Mesothelial cell of epicardium (in vitro differentiated cells): ENCODE results near the gene GTF2H2C. TPM values are rescaled to one million over a fixed set of nuclear protein-coding genes. Genes with fewer than 3 reads are reported as not detected.
"Not testable (repeated sequence)": the region's sequence is repeated elsewhere in the genome, so short reads cannot be mapped to it uniquely, and the experiment has no call there.

ENCODE experiments used
- DNase-seq, 2 experiments: peaks; one replicate each; pipeline ENCODE4 v3.0.0; 2021; ENCODE audit warnings: low spot score in 2 of 2; ENCODE audit not compliant: unreplicated experiment in 2 of 2
- H3K27ac Mint-ChIP-seq: 2 replicates; pipeline ENCODE4 v1.8.0; 2021; ENCODE audit warnings: mixed read lengths
- H3K27me3 Mint-ChIP-seq: 2 replicates; pipeline ENCODE4 v1.8.0; 2021; ENCODE audit warnings: low read depth, mixed read lengths
- H3K36me3 Mint-ChIP-seq: 2 replicates; pipeline ENCODE4 v1.8.0; 2021; ENCODE audit warnings: mixed read lengths
- H3K4me1 Mint-ChIP-seq: 2 replicates; pipeline ENCODE4 v1.8.0; 2021; ENCODE audit warnings: mixed read lengths
- H3K4me3 Mint-ChIP-seq: 2 replicates; pipeline ENCODE4 v1.8.0; 2021; ENCODE audit warnings: mild to moderate bottlenecking, moderate library complexity, mixed read lengths
- H3K9me3 Mint-ChIP-seq: 2 replicates; pipeline ENCODE4 v1.8.0; 2021; ENCODE audit warnings: mixed read lengths
- total RNA-seq: library from RNA; stranded (reverse); gene quantifications from 3 replicates; pipeline ENCODE4 v1.2.1, GENCODE V29; 2021
- TF ChIP-seq, protein P1 (sequence below): fragments of 200-600 bp; sonication (generic); IDR thresholded peaks from one replicate; pipeline ENCODE4 v1.5.0; 2021; ENCODE audit warnings: antibody characterized with exemption; ENCODE audit not compliant: unreplicated experiment

The GTF2H2C gene
- total RNA-seq, 1 donor from 2014 or later: 41.8 TPM

DNA sequence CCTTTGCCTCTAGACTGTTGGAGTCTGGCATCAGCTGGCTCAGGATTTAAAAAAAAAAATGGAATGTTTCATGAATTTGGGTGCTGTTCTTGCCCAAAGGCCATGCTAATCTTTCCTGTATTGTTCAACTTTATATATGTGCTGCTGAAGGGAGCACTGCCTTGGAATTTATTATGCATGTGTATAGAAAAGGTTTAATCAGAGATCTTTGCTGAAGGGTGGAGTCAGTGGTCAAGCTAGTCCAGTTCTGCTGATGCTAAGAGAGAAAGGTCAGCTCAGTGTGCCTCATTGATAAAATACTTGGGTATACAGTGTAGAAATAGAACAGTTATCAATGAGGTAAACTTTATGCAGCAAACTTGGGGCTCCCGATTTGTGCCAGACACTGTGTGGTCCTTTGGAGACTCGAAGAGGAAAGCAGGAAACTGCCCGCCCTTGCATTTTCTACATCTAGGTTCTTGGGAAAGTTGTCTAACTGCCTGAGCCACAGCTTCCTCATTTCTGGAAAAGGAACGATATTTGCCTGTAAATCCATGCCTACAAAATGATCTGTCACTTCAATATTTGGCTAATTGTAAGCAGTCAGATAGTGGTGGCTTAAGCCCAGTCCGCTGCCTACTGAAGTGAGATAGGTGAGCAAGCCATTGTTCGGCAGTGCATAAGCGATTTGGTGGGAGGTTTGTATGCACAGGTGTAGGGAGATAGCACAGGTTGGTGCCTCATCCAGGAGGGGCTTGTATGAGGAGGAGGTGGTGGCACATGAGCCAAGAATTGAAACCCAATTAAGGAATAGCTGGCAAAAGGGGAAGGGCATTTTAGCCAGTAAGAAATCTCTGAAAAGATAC lies 29.2 kb upstream of the GTF2H2C start:
- Mint-ChIP-seq H3K4me3 (no peak overlapping the region), H3K36me3 (peaks cover 10% of the 10 kb centered on the region), H3K27me3 (no peaks in the 10 kb centered on the region), H3K27ac (peak overlapping the region; percentile 67), H3K4me1 (peaks cover 12% of the 10 kb centered on the region), H3K9me3 (peaks cover 4% of the 10 kb centered on the region)
- TF ChIP-seq, protein P1, sequence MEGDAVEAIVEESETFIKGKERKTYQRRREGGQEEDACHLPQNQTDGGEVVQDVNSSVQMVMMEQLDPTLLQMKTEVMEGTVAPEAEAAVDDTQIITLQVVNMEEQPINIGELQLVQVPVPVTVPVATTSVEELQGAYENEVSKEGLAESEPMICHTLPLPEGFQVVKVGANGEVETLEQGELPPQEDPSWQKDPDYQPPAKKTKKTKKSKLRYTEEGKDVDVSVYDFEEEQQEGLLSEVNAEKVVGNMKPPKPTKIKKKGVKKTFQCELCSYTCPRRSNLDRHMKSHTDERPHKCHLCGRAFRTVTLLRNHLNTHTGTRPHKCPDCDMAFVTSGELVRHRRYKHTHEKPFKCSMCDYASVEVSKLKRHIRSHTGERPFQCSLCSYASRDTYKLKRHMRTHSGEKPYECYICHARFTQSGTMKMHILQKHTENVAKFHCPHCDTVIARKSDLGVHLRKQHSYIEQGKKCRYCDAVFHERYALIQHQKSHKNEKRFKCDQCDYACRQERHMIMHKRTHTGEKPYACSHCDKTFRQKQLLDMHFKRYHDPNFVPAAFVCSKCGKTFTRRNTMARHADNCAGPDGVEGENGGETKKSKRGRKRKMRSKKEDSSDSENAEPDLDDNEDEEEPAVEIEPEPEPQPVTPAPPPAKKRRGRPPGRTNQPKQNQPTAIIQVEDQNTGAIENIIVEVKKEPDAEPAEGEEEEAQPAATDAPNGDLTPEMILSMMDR: no peak
- no peak for DNase-seq

DNA sequence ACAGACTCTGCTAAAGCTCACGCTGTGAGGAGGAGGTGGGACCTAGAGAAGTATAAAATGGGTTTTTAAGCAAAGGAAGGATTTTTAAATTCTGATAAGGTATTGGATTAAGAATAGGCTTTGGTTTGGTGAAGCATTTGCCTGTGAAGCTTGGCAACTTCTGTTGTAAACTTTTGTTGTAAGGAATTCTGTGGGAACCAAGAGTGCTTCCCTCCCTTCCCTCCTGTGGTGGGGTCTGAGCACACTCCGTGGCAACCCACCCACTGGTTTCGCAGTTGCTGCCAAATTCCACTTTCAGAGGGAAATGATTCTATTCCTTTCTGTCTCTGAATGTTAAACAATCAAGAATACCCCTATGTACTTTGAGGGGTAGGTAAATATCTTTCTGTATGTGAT lies 28.6 kb upstream of the GTF2H2C start:
- Mint-ChIP-seq H3K9me3 (peaks cover 3% of the 10 kb centered on the region), H3K27ac (peak overlapping the region; percentile 67), H3K4me3 (no peak overlapping the region), H3K4me1 (peaks cover 12% of the 10 kb centered on the region), H3K36me3 (peaks cover 5% of the 10 kb centered on the region), H3K27me3 (no peaks in the 10 kb centered on the region)
- TF ChIP-seq, protein P1: no peak
- no peak for DNase-seq

DNA sequence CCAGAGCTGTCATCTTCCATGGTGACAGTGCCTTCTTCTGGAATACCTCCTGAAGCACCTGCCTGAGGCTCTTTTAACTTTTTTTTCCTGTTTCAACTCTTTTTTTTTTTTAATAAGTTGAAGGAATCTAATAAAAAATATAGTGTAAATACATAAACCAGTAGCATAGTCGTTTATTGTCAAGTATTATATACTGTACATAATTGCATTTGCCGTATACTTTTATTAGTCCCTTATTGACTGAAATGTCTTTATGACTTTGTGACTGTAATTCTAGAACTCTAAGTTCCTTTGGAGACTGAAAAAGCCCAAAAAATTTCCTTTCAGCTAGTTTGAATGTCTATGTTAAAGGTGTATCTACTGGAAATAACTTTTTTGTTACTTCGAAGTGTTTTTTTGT lies 22.1 kb upstream of the GTF2H2C start:
- DNase-seq, H3K27ac Mint-ChIP-seq, H3K4me3 Mint-ChIP-seq, H3K4me1 Mint-ChIP-seq, H3K36me3 Mint-ChIP-seq, H3K27me3 Mint-ChIP-seq, H3K9me3 Mint-ChIP-seq: not testable (repeated sequence)

DNA sequence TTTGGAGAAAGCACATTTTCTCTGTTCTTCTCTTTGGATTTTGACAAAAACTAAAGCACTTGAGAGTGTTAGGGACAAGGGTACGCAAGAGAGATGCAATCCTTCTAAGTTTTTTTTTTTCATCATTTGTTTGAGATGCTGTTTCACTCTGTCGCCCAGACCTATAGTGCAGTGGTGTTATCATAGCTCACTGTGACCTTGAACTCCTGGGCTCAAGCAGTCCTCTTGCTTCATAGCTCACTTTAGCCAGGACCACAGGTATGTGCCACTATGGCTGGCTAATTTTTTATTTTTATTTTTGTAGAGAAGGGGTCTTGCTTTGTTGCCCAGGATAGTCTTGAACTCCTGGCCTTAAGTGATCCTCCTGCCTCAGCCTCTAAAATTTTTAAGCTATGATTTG lies 21.3 kb upstream of the GTF2H2C start:
- not testable (repeated sequence) for H3K4me3 Mint-ChIP-seq, H3K27me3 Mint-ChIP-seq, H3K36me3 Mint-ChIP-seq, H3K9me3 Mint-ChIP-seq, H3K4me1 Mint-ChIP-seq, H3K27ac Mint-ChIP-seq, DNase-seq

DNA sequence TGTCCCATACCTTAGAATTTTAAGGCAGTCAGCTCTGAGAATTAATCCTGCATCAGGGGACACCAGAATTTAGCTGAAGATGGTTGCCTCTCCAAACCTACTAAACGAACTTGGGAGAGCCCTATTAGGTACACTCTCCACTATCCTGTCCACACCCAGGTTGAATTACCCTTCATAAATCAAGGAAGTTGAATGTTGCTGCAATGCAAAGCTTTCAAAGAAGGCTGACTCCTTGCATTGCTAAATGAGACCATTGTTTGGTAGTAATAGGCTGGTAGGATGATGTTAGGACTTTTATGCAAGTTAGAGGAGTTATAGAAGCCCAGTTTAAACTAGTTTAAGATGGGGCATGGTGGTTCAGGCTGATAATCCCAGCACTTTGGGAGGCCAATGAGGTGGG lies 18.6 kb upstream of the GTF2H2C start:
- not testable (repeated sequence) for H3K4me1 Mint-ChIP-seq, H3K27me3 Mint-ChIP-seq, H3K4me3 Mint-ChIP-seq, H3K27ac Mint-ChIP-seq, DNase-seq, H3K9me3 Mint-ChIP-seq, H3K36me3 Mint-ChIP-seq

DNA sequence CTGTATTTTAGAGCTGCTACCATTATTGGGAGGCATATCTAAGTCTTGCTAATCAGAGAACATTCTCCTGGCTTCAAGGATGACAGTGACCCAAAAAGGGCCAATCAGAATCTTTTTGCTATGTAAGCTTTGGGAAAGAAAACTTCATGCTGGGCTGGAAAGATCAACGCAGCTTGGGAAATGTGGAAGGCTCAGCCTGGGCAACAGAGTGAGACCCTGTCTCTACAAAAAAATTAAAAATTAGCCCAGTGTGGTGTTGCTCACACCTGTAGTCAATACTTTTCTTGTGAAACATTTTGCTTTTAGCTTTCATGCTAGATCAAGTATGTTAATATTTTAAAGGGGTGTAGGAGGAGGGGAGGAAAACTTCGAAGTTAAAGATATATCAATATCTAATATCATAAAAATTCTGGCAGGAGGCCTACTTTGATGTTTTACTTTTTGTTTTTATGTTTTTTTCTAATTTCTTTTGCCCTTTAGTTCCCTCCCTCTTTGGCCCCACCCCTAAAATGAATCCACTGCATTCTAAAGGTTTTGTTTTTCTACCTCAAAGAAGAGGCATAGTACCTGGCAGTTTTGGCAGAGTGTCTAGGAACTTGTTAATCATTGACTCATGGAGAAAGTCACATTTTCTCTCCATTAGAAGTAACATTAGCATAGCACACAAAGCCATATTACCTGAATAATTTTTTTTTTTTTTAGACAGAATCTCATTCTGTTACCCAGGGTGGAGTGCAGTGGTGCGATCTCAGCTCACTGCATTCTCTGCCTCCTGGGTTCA lies 17.0 kb upstream of the GTF2H2C start:
- not testable (repeated sequence) for H3K9me3 Mint-ChIP-seq, H3K27me3 Mint-ChIP-seq, H3K4me1 Mint-ChIP-seq, DNase-seq, H3K4me3 Mint-ChIP-seq, H3K36me3 Mint-ChIP-seq, H3K27ac Mint-ChIP-seq

DNA sequence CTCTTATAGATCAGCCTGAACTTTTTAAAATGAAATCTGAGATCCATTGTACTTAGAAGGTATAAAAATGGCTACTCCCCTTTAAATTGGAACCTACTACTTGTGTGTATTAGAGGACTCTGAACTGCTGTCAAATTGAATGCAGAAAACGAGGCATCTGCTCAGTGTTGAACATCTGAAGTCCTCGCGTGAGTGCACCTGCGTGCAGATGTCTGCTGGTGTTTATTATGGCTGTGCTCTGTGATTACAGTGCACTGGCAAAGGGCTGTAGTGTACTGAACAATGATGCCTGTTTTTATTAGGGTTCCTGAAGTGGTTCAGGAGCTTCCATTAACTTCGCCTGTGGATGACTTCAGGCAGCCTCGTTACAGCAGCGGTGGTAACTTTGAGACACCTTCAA lies 15.4 kb upstream of the GTF2H2C start:
- not testable (repeated sequence) for H3K9me3 Mint-ChIP-seq, H3K27me3 Mint-ChIP-seq, H3K36me3 Mint-ChIP-seq

DNA sequence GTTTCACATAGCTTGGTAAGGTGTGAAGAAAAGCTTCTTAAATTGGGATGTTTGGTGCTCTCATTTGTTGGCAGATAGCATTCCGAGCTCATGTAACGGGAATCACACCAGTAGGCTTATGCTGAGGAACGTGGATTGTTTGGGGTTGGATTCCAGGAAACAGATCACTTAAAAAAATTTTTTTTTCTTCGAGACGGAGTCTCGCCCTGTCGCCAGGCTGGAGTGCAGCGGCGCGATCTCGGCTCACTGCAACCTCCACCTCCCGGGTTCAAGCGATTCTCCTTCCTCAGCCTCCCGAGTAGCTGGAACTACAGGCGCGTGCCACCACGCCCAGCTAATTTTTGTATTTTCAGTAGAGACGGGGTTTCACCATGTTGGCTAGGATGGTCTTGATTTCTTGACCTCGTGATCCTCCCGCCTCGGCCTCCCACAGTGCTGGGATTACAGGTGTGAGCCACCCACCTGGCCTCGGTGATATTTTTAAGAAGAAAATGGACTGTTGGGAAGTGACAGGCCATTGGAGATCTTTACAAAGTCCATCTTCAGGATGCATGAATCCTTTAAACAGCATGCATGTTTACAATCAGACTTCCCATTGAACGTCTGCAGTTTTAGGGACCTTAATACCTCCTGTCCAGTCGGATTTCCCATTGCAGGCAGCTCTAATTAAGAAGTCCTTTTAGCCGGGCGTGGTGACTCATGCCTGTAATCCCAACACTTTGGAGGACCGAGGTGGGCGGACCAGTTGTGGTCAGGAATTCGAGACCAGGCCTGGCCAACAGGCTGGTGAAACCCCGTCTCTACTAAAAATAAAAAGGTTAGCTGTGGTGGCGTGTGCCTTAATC lies 818 bp downstream of the GTF2H2C start:
- H3K4me1 Mint-ChIP-seq, H3K36me3 Mint-ChIP-seq, H3K27ac Mint-ChIP-seq, H3K9me3 Mint-ChIP-seq, H3K27me3 Mint-ChIP-seq: not testable (repeated sequence)
- DNase-seq: peak in 1 of 2 experiments; percentile 37
- H3K4me3 Mint-ChIP-seq: peak overlapping the region; percentile 62

More for the DNA sequence above, 15.4 kb upstream of the GTF2H2C start:
- not testable (repeated sequence) for DNase-seq, H3K4me1 Mint-ChIP-seq, H3K4me3 Mint-ChIP-seq, H3K27ac Mint-ChIP-seq

DNA sequence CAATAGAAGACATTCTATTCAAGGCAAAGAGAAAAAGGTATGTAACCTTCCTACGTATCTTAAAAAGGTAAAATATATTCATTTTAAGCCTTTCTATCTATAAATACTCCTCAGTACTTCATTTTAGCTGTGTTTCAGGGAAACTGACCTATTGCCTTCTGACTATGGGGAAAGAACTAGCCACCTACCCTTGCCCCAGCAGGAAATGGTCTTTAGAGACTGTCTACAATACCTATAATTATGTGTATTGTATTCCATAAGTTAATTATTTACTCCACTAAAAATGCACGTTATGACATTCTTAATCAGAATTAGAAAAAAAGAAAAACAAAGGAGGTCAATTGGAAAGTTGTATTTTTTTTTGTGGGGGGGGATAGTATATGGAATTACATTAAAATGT lies 6.2 kb downstream of the GTF2H2C start:
- not testable (repeated sequence) for H3K9me3 Mint-ChIP-seq, H3K27ac Mint-ChIP-seq, H3K27me3 Mint-ChIP-seq, DNase-seq, H3K4me3 Mint-ChIP-seq, H3K4me1 Mint-ChIP-seq, H3K36me3 Mint-ChIP-seq

DNA sequence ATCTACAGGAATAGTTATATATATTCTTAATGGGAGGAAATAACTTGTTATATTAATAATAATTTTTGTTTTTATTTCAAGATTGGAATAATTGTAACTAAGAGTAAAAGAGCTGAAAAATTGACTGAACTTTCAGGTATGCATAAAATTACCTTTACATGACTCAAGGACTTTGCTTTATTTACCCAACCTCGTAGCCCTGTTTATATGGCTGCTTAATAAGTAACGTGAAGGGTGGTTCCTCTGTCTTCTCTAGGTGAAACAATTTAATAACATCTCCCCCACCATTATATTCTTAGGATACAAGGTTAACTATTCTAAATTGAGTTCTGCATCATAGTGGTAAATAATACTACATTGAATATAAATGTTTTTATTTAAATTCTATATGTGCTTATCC lies 8.1 kb downstream of the GTF2H2C start:
- not testable (repeated sequence) for H3K36me3 Mint-ChIP-seq, H3K27ac Mint-ChIP-seq, H3K4me1 Mint-ChIP-seq

DNA sequence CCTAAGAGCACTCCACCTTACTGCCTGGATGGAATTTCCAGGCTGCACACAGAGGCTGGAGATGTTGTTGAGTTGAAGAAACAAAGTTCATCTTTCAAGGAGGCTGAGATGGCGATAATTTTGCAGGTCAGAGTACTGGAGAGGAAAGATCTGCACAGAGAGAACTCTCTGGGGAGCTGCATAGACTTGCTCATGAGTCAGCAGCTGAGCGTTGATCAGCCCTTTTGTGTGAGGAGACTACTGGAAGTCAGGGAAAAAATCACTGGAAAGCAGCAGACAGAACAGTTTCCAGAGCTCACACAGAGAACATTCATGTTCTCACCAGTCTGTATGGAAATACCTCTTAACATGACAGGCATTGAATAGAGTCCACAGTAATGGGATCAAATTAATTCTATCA lies 23.4 kb downstream of the GTF2H2C start:
- not testable (repeated sequence) for DNase-seq, H3K27ac Mint-ChIP-seq, H3K4me1 Mint-ChIP-seq, H3K4me3 Mint-ChIP-seq, H3K36me3 Mint-ChIP-seq, H3K27me3 Mint-ChIP-seq, H3K9me3 Mint-ChIP-seq

More for the DNA sequence above, 8.1 kb downstream of the GTF2H2C start:
- not testable (repeated sequence) for DNase-seq, H3K27me3 Mint-ChIP-seq, H3K9me3 Mint-ChIP-seq, H3K4me3 Mint-ChIP-seq
